ENCODE measurements around the gene PLK2.

Gene PLK2

DNA sequence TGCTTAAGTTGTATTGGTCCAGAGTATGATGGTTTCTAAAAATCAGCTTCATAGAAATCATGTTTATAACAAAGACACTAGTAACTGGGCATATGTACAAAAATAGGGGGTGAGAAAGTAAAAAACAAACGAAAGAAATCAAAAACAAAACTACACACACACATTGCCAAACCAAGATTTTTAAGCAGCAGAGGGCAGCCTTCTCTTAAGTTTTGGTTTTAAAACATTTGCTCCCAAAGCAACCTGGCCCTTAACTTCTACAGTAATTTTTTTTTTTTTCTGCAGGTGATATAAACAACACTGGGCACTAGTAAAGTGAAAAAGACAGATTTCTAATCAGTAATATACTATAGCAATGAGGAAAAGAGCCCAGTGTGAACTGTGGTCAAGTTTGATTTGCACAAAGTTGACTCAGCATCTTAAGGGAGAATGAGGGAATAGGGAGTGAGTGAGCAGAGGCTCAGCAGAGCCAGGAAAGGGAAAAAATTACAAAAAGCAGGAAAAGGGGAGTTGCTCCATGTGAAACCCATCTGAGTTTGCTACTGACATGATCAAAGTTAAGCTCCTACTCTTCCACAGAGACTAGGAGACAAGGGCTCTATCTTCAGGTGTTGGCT is 18.0 kb upstream of the PLK2 start:
- no peak for DNase-seq (ENCODE audit: low spot score)

DNA sequence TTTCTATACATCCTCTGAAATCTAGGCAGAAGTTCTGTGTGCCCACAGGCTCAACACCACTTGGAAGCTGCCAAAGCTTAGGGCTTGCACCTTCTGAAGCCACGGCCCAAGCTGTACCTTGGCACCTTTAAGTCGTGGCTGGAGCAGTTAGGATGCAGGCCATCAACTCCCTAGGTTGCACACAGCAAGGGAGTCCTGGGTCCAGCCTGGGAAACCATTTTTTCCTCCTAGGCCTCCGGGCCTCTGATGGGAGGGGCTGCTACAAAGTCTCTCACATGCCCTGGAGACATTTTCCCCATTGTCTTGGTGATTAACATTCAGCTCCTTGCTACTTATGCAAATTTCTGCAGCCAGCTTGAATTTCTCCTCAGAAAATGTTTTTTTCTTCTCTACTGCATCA is 15.5 kb upstream of the PLK2 start:
- no peak for DNase-seq (ENCODE audit: low spot score)

DNA sequence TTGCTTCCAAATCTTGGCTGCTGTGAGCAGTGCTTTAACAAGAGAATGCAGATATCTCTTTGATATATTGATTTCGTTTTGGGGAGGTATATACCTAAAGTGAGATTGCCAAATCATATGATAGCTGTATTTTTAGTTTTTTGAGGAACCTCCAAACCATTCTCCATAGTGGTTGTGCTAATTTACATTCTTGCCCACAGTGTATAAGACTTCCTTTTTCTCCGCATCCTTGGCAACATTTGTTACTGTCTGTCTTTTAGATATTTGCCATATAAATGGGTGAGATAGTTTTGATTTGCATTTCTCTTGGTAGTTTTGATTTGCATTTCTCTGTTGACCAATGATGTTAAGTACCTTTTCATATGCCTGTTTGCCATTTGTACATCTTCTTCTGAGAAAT is 10.0 kb upstream of the PLK2 start:
- no peak for DNase-seq (ENCODE audit: low spot score)

DNA sequence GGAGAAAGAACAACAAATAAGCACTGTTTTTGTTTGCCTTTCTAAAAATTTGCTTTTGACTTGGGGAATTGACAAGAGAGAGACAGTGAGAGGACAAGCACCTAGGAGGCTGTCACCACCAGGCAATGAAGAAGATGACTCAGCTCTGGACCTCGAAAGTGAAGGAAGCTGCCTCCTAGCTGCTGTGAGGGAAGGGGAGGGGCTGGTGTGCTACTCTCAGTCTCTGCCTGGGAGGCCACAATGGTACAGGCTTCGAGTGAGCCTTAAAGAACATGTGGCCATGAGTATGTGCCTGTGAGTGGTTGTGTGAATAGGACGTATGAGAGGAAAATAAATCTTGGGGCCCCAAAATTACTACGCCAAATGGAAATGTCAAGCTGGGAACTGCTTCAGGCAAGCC is 7.1 kb upstream of the PLK2 start:
- DNase-seq (ENCODE audit: low spot score) = peak; percentile 26

DNA sequence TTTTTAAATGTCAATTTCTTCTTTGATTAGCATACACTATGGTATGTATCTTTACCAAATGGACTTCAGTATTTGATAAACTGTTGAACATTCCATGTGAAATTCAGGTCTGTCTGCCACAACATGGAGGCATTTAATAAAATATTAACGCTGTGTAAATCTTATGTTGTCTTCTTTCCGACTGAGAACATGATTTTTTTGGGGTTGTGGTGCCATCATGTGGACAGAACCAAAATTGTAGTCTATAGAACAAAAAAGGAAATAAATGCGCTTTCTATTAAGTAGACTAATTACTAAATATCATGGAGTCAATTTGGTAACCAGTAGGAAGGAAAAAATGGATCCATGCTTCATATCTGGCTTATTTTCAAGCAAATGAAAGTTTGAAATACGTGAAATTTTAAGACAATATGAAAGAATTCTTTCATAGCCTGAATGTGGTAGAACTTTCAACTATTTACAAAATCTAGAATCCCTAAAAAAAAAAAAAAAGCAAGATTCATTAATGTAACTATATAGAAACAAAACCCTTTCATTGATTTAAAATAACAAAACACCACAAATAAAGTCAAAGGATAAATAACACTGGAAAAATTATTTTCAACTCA is 2.8 kb upstream of the PLK2 start:
- DNase-seq (ENCODE audit: low spot score) = peak; percentile 64

DNA sequence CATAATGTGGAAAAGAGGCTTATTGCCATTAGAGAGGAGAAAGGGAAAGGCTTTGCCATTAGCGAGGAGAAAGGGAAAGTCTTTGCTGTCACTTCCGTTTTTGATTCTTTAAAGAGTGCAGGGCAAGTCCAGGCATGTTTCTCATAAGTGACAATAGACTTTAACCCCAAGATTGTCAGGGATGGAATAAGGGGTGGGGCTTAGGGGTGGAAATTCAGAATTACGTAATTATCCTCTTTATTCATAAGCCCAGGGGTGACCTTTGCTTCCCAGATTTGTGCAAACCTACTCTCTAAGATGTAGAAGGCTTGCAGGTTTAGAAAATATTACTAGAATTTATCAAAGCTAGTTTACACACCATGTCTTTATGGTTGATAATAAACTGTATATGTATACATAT is 2.3 kb upstream of the PLK2 start:
- no peak for DNase-seq (ENCODE audit: low spot score)

DNA sequence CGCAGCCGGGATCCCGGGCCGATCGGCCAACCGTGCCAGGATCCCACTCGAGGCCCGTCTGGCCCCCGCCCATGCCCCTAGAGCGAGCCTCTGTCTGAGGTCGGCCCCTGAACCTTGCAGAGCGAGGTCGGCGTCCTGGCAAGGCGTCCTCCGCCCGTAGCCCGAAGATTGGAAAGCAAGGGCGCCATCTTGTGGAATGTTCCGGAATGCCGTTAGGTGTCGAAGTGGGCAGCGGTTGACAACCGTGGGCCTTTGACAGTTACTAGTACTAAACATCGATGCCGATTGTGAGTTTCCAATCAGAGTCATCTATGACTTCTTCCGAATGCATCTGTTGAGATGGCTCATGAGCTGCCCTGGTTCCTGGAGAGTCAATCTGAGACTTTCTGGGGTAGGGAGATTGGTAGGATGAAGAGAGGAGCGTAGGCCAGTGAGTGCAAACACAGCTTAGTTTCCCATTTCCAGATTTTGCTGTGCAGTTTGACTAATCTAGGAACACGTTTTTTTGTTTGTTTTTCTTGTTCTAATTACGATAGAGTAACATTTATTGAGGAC is 923 bp upstream of the PLK2 start:
- DNase-seq (ENCODE audit: low spot score) = peak; percentile 93

DNA sequence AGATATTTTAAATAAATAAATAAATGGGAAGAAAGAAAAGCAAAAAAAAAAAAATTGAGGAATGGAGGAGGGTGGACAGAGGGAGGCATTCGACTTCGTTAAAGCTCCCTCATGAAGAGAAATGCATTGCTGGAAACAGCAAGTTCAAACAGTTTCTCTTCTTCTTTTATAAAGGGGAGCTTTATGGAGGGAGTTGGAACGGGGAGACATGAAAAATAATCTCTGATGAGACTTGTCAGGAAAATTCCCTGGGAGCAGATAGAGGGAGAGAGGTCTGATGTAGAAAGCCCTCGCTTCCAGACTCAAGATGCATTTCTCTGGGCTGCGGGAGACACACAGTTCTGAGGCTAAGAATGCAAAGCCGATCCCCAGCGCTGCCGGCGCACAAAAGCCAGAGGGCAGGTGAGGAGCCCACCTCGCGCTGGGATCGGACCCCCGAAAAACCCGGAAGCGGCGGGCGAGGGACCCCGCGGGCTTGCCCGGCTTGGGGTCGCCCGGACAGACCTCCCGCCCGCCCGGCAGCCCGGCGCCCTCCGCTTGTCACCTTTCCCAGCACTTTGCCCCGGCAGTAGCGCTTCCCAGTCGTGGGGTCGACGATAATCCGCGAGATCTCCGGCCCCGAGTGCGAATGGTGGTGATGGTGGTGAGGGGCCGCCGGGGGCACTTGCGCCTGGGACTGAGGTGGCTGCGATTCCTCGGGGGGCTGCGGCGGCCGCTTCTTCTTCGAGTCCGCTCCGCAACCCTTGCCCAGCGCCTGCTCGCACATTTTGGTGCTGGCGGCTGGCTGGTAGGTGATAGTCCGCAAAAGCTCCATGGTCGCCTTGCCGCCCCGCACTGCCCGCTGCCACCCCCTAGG is 512 bp downstream of the PLK2 start:
- no peak for DNase-seq (ENCODE audit: low spot score)

DNA sequence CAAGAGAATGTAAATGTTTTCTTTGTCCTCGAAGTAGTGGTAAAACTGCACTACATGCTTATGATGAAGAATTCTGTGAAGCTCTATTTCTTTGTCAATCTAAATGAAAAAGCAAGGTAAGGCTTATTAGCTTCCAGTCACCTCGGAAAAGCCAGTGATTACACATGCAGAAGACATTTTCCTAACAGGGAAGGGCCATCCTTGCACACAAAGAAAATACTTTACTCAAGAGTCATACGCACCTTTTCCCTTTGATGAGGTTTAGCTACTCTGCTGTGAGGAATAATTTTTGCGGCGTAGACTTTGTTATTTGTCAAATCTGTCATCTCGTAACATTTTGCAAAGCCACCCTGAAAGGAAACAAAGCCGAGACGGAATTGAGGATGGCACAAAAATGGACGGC is 1.1 kb downstream of the PLK2 start:
- no peak for DNase-seq (ENCODE audit: low spot score)

DNA sequence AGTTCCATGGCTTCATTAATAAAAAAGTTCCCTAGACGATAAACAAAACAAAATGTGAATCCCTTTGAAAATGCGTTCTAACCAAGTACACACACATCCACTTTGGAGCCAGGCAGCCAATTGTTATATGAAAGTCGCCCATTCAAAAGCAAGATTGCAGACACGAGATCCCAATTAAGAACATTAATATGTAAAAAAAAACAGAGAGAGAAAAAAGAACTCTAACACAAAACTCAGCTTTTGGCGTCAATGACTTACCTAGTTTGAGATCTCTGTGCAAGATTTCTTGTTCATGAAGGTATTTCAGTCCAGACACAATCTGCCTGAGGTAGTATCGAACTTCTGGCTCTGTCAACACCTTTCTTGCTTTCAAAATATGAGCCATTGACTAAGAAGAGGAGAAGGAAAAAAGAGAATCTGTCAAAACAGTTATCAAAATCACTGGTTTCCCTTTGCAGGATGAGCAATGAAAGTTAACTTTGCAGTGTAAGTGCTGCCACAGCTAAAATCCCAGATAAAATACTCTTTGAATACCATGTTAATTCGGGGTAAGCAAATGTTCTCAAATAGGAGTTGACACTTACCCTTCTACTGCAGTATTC is 1.6 kb downstream of the PLK2 start:
- no peak for DNase-seq (ENCODE audit: low spot score)

DNA sequence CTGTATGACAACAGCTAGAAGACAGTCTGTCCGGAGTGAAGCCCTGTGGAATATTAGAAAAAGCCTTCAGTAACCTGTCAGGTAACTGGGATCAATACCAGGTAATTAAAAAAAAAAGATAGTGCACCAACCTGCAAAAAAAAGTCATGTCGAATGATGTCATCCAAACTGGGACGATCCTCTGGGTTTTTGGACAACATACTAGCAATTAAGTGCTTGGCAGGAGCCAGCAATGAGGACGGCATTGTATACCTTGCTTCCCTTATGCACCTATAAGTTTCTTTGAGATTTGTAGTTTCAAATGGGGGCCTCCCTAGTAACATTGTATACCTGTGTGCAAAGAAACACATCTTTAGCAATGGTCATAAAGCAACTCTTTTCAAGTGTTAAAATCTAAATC is 2.8 kb downstream of the PLK2 start:
- DNase-seq (ENCODE audit: low spot score) = no peak

DNA sequence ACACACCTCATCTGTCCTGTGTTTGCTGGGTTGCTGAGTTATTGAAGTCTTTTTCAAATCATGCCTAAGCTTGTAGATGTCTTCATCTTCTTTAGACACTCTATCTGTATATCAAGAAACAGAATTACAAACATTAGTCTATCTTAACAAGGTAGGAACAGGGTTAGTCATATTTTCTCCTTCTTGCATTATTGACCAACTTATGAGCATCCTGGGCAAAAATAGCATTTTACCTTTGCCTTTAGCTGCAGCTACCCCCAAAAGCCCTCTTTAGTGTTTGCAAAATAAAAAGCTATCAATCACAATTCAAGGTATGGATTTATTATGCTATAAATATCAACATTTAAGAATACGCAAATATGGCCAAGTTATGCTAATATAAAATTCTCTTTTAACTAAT is 3.4 kb downstream of the PLK2 start:
- DNase-seq (ENCODE audit: low spot score) = no peak

DNA sequence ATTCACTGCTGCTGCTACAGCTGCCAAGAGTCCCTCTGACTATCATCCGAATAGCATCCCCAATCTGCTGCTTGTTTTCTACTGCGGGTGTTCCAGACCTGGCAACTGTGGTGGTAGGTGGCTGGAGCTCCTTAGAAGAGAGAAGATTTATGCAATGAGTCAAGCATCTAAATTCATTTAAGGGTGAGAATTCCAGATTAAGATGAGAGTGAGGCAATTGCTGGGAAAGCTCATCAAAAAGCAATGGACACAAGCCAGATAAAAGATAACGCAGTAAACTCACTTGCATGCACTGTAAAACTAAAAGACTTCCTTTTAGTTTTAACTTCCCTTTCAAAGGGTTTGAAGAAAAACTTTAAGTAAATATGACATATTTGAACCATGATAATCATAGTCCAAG is 3.9 kb downstream of the PLK2 start:
- DNase-seq (ENCODE audit: low spot score) = no peak

DNA sequence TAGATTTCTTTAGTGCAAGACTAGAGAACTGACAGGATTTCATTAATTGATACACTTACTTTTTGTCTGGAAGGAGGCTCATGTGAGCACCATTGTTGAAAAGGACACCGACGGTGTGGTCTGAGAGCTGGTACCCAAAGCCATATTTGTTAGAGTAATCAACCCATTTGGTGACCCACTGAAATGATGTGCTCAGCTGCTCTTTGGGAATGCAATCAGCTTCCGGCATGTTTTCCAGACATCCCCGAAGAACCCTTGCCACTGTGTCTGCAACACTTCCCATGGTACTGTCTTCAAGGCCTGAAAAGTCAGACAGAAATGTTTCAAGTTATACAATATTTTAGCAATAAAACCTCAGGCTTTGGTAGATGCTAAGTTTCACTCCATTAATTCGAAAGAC is 4.4 kb downstream of the PLK2 start:
- no peak for DNase-seq (ENCODE audit: low spot score)

DNA sequence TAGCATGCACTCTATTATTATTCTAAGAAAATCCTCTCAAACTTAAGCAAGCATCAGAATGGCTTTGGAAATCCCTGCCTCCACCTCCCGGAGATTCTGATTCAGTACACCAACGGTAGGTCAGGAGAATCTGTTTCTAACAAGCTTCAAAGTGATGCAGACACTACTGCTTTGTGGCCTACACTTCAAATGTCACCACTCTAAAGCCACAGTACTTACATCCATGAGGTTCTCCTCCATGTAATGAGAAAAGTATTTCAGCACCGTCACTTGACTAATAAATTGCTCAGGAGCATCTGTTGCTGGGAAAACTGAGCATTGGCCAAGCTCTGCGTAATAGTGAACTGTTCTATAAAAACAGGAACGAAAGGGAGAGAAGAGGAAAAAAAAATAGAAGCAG is 4.8 kb downstream of the PLK2 start:
- DNase-seq (ENCODE audit: low spot score) = no peak

DNA sequence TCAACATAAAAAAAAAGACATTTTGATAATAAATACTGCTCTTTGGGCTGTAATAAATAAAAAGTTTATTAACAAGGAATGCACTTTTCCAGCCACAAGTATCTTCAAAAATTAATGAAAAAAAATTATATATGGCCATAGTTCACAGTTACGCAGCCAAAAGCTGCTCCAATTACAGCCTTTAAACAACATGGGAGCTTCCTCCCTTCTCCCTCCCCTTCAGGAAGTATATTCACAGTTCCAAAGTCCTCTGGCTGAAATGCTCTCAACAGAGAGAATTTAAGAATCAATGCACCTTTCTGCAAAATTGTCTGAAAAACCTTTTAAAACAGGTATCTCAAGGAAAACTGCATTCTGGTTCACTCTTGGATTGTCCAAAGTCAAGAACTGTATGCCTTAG is 5.9 kb downstream of the PLK2 start:
- DNase-seq (ENCODE audit: low spot score) = no peak

DNA sequence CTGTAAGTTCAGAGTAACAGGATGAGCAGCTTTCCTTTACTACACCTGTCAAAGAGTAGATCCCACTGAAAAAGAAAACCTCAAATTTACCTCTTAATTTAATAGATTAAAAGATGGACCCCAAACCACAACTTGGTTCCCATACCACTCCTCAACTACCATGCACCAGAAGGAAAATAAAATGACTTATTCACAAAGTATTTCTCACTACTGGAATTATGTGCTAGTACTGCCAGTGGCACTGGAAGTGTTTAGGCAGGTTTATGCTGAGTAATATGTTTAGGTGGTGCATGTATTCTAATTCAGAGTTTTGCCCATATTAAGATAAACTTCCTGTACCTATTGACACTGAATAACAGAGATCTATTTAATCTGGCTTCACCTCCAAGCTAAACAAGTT is 6.6 kb downstream of the PLK2 start:
- DNase-seq (ENCODE audit: low spot score) = no peak

DNA sequence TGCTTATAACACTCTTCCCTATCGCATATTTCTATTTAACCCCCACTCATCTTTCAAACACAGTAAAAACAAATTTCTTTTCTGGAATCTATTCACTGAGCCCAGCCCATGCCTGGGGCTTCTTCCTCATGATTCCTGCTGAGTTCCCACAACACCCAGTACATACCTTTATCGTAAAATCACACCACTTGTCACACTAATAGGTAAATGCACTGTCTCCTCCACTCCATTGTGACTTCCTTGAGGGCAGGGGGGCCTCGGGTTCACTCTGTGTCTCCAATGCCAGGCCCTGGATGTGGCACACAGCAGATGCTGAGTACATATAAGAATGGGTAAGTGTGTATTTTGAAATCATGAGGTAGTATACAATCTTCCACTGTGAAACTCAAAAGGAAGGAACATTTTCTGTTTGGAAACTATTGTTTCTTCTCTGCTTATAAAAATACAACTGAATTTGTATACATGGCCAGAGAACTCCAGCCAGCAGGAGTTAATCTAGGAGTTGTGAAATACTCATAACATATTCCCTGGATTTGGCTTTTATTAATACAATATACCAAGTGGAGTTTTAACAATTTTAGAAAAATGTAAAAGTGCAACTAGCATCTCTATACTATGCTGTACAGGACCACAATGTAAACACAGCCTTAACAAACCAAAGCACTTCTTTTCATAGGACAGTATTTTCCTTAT is 7.2 kb downstream of the PLK2 start:
- DNase-seq (ENCODE audit: low spot score) = no peak

DNA sequence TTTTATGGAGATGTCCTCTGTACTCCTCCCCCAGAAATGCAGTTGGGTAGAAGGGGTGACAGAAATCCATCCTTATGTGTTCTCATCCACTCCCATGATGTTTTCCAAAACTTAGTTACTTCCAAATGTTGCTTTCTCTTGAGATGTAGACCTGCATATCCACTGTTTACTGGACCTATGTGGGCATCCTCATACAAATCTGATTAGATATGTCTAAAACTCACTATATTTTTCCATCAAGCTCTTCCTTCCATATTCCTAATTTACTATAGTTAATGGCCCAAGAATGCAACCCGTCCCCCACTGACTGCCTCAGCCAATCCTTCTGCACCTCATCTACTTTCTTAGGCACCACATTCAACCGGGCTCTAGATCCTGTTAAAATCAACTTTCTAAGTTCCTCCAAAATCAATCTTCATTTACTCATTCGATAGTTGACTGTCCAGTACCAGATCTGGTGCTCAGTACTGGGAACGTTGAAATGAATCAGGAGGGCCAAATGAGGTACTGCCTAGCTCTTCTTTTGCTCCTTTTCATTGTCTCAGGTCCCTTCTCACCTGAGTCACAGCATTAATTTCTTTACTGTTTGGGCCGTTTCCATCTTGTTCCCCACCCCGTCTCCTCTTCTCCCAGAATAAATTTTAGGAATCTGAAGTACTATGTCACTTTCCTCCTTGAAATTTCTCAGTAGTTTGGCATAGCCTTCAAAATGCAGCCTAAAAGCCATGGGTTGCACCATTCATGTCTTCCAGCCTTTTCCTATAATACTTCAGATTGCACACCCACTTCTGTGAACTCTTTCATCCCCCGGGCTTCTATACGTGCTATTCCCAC is 7.9 kb downstream of the PLK2 start:
- DNase-seq (ENCODE audit: low spot score) = no peak

DNA sequence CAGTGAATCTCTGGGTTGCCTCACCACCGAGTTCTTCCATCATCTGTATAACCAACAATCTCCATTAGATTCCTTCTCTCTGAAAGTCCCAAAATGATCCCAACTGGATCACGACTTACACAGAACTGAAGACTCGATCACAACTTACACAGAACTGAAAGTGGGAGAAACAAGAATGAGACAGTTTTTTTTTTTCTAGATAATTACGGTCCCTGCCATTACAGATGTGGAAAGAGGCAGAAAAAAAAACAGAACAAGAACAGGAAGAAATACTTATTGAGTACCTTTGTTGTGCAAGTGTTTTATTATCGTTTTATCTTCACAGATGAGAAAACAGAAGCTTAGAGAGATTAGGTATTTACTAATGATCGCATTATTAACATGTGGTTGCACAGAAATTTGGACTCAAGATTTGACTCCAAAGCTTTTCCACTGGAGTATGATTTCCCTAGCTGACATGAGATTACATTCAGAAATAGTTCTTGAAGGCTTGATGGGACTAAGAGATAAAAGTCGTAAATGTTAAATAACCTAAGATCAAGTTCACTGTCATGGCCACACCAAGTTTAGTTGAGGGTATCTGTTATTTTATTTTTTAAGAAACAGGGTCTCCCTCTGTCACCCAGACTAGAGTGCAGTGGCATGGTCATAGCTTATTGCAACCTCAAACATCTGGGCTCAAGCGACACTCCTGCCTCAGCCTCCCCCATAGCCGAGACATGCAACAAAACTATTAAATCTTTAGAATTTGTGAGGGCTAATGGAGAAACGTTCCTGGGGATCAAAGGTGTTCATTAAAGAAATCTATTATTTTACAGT is 8.9 kb downstream of the PLK2 start:
- no peak for DNase-seq (ENCODE audit: low spot score)

All from CD4-positive, alpha-beta T cell treated with Interleukin-15 for 4 hours (primary cell).